ENCODE data around the gene MEMO1.
"Not testable (repeated sequence)": the region's sequence is repeated elsewhere in the genome, so short reads cannot be mapped to it uniquely, and the experiment has no call there.

MEMO1 gene

DNA sequence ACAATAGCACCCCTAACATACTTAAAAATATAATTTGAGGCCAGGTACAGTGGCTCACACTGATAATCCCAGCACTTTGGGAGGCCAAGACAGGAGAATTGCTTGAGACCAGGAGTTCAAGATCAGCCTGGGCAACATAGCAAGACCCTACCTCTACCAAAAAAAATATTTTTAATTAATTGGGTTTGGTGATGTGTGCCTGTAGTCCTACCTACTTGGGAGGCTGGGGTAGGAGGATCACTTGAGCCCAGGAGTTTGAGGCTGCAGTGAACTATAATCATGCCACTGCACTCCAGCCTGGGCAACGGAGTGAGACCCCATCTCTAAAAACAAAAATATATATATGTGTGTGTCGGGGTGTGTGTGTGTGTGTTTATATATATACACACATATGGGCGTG is 91.3 kb downstream of the MEMO1 start:
- H3K4me1 ChIP-seq (ENCODE audit: control insufficient read depth in 1 of 2, insufficient read depth in 1 of 2, low read depth in 1 of 2, low read length in 1 of 2): peaks cover 2% of the 10 kb centered on the region in 2 experiments
- H3K9me3 ChIP-seq: no peaks in the 10 kb centered on the region
- no peak overlapping the region for H3K4me3 ChIP-seq (ENCODE audit: low read depth in 1 of 2, low read length in 1 of 2)
- H3K27ac ChIP-seq: no peak overlapping the region
- peaks cover 37% of the 10 kb centered on the region for H3K36me3 ChIP-seq
- no peaks in the 10 kb centered on the region for H3K27me3 ChIP-seq
- TF ChIP-seq, protein P1, sequence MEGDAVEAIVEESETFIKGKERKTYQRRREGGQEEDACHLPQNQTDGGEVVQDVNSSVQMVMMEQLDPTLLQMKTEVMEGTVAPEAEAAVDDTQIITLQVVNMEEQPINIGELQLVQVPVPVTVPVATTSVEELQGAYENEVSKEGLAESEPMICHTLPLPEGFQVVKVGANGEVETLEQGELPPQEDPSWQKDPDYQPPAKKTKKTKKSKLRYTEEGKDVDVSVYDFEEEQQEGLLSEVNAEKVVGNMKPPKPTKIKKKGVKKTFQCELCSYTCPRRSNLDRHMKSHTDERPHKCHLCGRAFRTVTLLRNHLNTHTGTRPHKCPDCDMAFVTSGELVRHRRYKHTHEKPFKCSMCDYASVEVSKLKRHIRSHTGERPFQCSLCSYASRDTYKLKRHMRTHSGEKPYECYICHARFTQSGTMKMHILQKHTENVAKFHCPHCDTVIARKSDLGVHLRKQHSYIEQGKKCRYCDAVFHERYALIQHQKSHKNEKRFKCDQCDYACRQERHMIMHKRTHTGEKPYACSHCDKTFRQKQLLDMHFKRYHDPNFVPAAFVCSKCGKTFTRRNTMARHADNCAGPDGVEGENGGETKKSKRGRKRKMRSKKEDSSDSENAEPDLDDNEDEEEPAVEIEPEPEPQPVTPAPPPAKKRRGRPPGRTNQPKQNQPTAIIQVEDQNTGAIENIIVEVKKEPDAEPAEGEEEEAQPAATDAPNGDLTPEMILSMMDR (IDR thresholded peaks at IDR 0.05): no peak

DNA sequence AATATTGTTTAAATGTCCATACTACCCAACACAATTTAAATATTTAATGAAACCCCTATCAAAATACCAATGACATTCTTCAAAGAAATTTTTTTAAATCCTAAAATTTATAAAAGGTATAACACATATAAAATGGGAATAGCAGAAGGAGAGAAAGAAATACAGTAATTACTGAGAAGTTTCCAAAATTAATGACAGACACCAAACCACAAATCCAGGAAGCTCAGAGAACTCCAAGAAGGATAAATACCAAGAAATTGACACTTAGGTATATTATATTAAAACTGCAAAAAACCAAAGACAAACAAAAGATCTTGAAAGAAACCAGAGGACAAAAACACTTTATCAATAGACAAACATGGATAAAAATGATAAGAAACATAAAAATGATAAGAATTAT is 101.1 kb downstream of the MEMO1 start:
- H3K9me3 ChIP-seq: no peaks in the 10 kb centered on the region
- peaks cover 22% of the 10 kb centered on the region for H3K36me3 ChIP-seq

DNA sequence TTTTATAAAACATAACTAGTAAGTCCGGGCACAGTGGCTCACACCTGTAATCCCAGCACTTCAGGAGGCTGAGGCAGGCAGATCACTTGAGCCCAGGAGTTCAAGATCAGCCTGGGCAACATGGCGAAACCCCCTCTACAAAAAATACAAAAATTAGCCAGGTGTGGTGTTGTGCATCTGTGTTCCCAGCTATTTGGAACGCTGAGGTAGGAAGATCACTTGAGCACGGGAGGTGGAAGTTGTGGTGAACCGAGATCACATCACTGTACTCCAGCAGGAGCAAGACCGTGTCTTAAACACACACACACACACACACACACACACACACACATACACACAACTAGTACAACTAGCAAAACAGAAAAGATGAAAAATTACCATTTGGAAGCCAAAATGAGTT is 103.3 kb downstream of the MEMO1 start:
- H3K4me1 ChIP-seq (ENCODE audit: control insufficient read depth in 1 of 2, insufficient read depth in 1 of 2, low read depth in 1 of 2, low read length in 1 of 2); H3K27me3 ChIP-seq; H3K27ac ChIP-seq; H3K9me3 ChIP-seq; H3K4me3 ChIP-seq (ENCODE audit: low read depth in 1 of 2, low read length in 1 of 2): not testable (repeated sequence)
- H3K36me3 ChIP-seq: peaks cover 30% of the 10 kb centered on the region

More for the DNA sequence above, 101.1 kb downstream of the MEMO1 start:
- no peaks in the 10 kb centered on the region for H3K4me1 ChIP-seq (ENCODE audit: control insufficient read depth in 1 of 2, insufficient read depth in 1 of 2, low read depth in 1 of 2, low read length in 1 of 2)
- TF ChIP-seq, protein P1 (IDR thresholded peaks at IDR 0.05): no peak
- no peak overlapping the region for H3K27ac ChIP-seq
- no peaks in the 10 kb centered on the region for H3K27me3 ChIP-seq
- no peak overlapping the region for H3K4me3 ChIP-seq (ENCODE audit: low read depth in 1 of 2, low read length in 1 of 2)

DNA sequence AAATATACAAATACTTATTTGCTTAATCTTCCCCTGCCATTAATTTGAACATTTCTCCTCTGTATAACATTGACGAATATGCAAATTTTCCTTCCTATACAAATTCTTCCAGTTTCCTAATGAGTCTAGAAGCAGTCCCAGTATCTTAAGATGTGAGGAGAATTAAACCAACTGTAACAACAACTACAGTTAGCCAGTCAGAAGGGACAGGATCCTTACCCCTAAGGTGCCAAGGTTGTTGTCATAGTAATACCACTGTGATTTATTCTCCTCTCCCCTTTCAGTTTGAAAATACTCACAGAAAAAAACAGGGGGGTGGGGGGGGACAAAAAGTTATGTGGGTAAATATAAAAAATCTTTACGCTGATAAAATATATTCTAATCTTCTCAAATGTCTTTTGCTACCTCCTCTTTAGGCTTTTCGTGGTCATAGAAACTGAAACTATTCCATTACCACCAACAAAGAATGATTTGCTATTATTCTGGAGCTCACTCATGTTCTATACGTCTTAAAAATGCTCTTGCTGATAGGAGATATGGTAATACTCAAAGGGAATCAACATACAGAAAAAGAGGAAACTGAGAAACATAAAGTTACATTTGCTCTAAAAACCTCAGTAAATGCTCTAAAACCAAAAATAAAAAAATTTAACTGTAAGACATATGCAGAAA is 107.6 kb downstream of the MEMO1 start:
- no peaks in the 10 kb centered on the region for H3K4me1 ChIP-seq (ENCODE audit: control insufficient read depth in 1 of 2, insufficient read depth in 1 of 2, low read depth in 1 of 2, low read length in 1 of 2)
- TF ChIP-seq, protein P1 (IDR thresholded peaks at IDR 0.05): no peak
- H3K36me3 ChIP-seq: peaks cover 29% of the 10 kb centered on the region
- H3K4me3 ChIP-seq (ENCODE audit: low read depth in 1 of 2, low read length in 1 of 2): no peak overlapping the region
- H3K27ac ChIP-seq: no peak overlapping the region
- no peaks in the 10 kb centered on the region for H3K27me3 ChIP-seq
- no peaks in the 10 kb centered on the region for H3K9me3 ChIP-seq

DNA sequence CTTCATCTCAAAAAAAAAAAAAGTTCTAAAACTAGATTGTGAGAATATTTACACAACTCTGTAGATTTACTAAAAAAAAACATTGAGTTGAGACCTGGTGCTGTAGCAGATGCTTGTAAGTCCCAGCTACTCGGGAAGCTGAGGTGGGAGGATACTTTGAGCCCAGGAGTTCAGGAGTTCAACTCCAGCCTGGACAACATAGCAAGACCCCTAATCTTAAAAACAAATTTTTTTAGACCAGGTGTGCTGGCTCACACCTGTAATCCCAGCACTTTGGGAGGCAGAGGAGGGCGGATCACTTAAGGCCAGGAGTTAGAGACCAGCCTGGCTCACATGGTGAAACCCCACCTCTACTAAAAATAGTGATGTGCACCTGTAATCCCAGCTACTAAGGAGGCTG is 108.9 kb downstream of the MEMO1 start:
- no peaks in the 10 kb centered on the region for H3K4me1 ChIP-seq (ENCODE audit: control insufficient read depth in 1 of 2, insufficient read depth in 1 of 2, low read depth in 1 of 2, low read length in 1 of 2)
- peaks cover 24% of the 10 kb centered on the region for H3K36me3 ChIP-seq
- H3K9me3 ChIP-seq: no peaks in the 10 kb centered on the region
- H3K27me3 ChIP-seq: no peaks in the 10 kb centered on the region
- TF ChIP-seq, protein P1 (IDR thresholded peaks at IDR 0.05): no peak
- H3K4me3 ChIP-seq (ENCODE audit: low read depth in 1 of 2, low read length in 1 of 2): no peak overlapping the region
- no peak overlapping the region for H3K27ac ChIP-seq

DNA sequence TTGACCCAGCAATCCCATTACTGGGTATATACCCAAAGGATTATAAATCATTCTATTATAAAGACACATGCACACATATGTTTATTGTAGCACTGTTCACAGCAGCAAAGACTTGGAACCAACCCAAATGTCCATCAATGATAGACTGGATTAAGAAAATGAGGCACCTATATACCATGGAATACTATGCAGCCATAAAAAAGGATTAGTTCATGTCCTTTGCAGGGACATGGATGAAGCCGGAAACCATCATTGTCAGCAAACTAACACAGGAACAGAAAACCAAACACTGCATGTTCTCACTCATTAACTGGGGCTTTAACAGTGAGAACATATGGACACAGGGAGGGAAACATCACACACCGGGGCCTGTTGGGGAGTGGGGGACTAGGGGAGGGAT is 110.7 kb downstream of the MEMO1 start:
- H3K27ac ChIP-seq; H3K4me1 ChIP-seq (ENCODE audit: control insufficient read depth in 1 of 2, insufficient read depth in 1 of 2, low read depth in 1 of 2, low read length in 1 of 2); H3K4me3 ChIP-seq (ENCODE audit: low read depth in 1 of 2, low read length in 1 of 2); H3K9me3 ChIP-seq; H3K27me3 ChIP-seq: not testable (repeated sequence)
- peaks cover 24% of the 10 kb centered on the region for H3K36me3 ChIP-seq

DNA sequence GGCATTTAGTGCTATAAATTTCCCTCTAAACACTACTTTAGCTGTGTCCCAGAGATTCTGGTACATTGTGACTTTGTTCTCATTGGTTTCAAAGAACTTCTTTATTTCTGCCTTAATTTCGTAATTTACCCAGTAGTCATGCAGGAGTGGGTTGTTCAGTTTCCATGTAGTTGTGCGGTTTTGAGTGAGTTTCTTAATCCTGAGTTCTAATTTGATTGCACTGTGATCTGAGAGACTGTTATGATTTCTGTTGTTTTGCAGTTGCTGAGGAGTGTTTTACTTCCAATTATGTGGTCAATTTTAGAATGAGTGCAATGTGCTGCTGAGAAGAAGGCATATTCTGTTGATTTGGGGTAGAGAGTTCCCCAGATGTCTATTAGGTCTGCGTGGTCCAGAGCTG is 112.5 kb downstream of the MEMO1 start:
- H3K4me3 ChIP-seq (ENCODE audit: low read depth in 1 of 2, low read length in 1 of 2); H3K9me3 ChIP-seq; H3K27me3 ChIP-seq; H3K27ac ChIP-seq: not testable (repeated sequence)
- peaks cover 18% of the 10 kb centered on the region for H3K36me3 ChIP-seq
- peaks cover 9 to 10% of the 10 kb centered on the region in 2 experiments for H3K4me1 ChIP-seq (ENCODE audit: control insufficient read depth in 1 of 2, insufficient read depth in 1 of 2, low read depth in 1 of 2, low read length in 1 of 2)

DNA sequence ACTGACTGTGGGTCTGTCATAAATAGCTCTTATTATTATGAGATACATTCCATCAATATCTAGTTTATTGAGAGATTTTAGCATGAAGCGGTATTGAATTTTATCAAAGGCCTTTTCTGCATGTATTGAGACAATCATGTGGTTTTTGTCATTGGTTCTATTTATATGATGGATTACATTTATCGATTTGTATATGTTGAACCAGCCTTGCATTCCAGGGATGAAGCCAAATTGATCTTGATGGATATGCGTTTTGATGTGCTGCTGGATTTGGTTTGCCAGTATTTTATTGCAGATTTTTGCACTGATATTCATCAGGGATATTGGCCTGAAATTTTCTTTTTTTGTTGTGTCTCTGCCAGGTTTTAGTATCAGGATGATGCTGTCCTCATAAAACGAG is 113.5 kb downstream of the MEMO1 start:
- not testable (repeated sequence) for H3K27ac ChIP-seq; H3K4me3 ChIP-seq (ENCODE audit: low read depth in 1 of 2, low read length in 1 of 2); H3K9me3 ChIP-seq; H3K27me3 ChIP-seq
- Histone ChIP-seq H3K36me3 (peaks cover 15% of the 10 kb centered on the region), H3K4me1 (ENCODE audit: control insufficient read depth in 1 of 2, insufficient read depth in 1 of 2, low read depth in 1 of 2, low read length in 1 of 2) (peaks cover 14 to 21% of the 10 kb centered on the region in 2 experiments)

Data from neutrophil (primary cell).